Posterior vena cava (tissue), 2 donors: ENCODE data around the gene SWAP70. TPM values are rescaled to one million over a fixed set of nuclear protein-coding genes. Genes with fewer than 3 reads are reported as not detected.

Source experiments
- DNase-seq: peaks from one replicate; pipeline ENCODE4 v3.0.0-alpha.2; 2020; ENCODE audit warnings: low spot score
- intact Hi-C, 2 donors: fragments of 100-400 bp; cut with DNase I; formaldehyde crosslinking; loops; one replicate each; pipeline versions ENCODE4 v1.14.1 to v1.14.2; 2022 to 2023
- total RNA-seq, 2 donors: library from RNA; stranded (reverse); fragmentation: NEBNext Ultra II Directional; extraction: Animal tissue kit (Norgen Biotek cat#: 25700); gene quantifications; one replicate each; pipeline ENCODE4 v1.2.1, GENCODE V29; 2021
- donor health status: DM: yes; HTN: yes; CAD: no.
- donor health status: DM: yes; HTN: yes; CAD: no.

SWAP70 gene
- total RNA-seq, 2 donors from 2014 or later = 39.4 to 57.0 TPM

DNA sequence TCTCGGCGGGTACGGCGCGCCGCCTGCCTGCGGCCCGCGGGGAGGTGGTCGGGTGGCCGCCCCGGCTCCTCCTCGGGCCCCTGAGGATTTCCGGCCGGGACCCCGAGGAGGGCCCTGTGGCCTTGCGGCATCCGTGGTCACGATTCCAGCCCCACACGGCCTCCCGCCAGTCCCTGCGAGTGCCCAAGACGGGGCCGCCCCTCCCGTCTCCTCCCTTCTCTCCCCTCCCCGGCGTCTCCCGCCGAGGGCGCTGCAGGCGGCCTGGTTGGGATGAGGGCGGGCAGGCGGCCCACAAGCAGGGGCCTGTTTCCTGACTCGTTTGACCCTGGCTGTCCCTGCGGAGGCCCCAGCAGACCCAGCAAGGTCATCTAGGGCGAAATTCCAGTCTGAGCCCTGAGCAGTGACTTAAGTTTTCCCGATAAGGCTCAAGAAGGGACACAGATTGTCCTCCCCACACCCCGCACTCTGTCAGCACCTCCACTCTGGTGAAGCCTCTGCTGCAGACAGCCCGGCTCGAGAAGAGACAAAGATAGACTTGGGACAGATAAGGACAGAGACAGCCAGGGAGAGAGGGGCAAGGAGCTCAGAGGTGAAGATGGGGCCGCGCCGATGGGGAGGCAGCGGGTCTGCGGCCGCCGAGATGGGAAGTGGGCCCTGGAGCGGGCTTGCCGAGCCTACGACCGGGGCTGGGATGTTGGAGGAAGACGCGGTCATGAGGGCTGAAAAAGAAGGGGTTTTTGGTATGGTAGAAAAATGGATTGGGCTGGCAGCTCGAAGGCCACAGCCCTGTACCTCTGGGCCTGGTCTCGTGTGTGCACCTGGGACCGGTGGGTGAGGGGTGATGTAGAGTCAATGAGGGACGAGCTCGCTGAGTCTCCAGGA, 95.0 kb downstream of the SWAP70 start:
- peak; percentile 93 for DNase-seq
- intact Hi-C loops = loop anchor here (5.0 to 10.0 kb wide), 6 partner anchors 144 to 1836 kb away; partner anchors contain the start of gene ADM (in 1 of the 2)

DNA sequence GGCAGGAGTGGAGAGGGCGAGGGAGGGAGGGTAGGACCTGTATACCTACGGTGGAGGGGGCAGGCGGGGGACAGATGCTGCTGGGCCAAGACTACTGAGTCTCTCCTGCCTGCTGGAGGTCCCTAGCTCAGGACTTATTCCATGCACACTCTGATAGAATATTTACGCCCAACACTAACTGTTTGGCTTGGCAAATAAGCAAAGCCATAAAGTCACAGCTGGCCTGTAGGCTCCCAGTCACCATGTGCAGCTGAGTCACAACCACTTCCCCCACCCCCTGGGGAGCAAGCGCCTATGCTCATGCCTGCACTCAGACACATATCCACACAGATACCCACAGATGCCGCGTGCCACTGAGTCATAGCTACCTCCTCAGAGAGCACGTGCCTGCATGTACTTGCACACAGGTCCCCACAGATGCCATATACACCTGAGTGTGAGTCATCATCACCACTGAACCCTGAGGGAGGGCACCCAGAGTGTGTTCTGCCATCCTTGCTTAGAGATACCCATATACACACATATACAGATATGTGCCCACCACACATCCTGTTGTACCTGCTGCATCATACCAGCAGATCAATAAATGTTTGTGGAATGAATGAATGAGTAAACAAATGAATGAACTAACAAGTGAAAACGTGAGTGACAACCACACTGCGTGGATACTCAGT, 95.8 kb downstream of the SWAP70 start:
- intact Hi-C loops = loop anchor here (5.0 to 10.0 kb wide), 6 partner anchors 145 to 1835 kb away; partner anchors contain the start of gene ADM (in 1 of the 2)
- peak; percentile 96 for DNase-seq

DNA sequence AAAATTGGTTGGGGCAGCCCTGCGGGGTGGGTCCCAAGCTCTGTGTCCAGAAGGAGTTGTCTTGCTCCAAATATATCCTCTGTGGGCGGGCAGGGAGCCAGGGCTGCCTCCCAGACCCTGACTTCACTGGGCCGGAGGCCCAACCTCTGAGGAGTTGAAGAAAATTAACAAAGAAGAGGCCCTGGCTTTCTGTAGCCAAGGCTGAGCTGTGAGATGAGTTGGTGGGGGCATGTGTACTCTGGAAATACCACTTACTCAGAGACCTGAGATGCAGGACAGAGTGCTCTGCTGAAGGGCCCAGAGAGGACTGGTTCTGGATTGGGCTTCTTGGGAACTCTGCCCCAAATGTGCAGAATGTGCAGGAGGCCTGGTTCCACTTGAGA, 96.3 kb downstream of the SWAP70 start:
- intact Hi-C loops = no loop called here

GRCh38 chr11:9761441-9761945, 97.6 kb downstream of the SWAP70 start:
- intact Hi-C loops = no loop called here
- DNase-seq = no peak

More for the DNA sequence above, 96.3 kb downstream of the SWAP70 start:
- peak; percentile 97 for DNase-seq

DNA sequence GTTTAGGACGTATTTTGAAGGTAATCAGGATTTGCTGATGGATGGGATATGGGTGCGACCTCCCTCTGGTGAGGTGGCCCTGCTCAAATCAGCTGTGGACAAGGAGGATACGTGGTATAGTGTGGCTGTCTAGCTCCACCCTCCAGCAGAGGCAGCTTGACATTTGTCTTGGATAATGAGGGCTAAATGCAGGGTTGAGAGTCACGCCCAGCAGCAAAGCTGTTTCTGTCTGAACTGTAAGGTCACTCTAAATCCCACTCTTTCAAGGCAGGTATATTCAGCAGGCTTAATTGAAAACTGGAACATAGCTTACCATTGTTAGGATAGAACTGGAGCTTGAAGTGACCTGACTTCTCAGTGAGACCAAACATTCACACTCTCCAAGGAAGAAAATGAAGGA, 98.7 kb downstream of the SWAP70 start:
- DNase-seq = no peak
- intact Hi-C loops = no loop called here

DNA sequence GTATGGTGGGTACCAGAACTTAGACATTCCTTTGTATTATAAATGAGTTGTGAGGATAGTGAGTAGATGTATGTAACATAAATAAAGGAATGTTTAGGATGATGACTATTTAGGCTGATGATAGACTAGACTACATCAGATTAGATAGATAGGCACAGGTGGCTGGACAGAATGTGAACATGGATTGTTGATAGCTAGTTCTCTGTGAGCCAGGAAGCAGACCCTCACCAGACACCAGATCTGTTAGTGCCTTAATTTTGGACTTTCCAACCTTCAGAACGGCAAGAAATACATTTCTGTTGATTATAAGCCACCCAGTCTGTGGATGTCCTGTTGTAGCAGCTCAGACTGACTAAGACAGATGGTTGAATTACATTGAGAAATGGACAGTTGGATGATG, 99.4 kb downstream of the SWAP70 start:
- DNase-seq = no peak
- intact Hi-C loops = no loop called here

DNA sequence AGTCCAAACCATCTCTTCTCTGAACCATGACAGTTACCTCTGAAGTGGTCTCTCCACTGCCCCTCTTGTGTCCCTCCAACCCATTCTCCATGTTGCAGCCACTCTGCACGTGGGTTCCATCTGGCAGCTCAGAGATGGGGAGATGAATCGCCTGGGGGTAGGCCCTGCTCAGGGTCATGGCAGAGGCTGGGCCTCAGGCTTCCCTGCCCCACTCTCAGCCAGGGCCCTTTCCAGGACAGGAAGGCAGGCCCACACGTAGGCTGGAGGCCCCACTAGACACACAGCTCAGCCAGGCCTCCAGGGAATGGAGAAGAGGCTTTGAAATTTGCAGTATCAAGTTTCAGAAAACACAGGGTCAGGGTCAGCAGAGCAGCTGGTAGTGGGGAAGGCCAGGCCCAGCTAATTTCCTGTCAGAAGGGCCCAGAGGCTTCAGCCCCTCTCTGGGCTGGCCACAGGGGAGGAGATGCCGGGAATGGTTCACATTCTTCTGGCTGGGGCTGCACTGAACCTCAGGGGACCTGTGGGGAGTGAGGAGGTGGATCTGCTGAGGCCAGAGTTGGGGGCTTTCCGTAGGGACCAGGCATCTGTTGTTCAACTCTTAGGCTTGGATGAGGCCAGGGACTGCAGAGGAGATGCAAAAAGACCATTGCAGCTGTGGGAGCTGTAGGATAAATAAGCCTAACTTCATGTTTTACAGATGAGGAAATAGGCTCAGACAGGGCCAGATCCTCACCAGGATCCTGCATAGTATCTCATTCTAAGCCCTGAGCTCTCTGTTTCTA, 101.6 kb downstream of the SWAP70 start:
- no peak for DNase-seq
- intact Hi-C loops = no loop called here

DNA sequence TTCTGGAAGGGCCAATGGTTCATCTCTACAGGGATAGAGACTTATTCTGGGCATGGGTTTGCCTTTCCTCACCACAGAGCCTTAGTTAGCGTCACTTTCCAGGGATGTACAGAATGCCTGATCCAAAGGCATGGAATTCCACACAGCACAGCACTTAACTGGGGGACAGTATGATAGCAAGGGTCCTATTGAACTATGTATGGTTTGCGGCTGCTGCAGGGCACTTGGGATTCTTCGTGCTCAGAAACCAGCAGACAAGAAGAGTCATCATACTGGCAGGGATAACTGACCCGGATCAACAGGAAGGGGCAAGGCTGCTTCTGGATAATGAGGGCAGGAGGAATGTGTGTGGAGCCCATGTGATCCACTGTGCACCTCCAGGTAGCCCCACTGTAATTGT, 105.7 kb downstream of the SWAP70 start:
- intact Hi-C loops = no loop called here
- no peak for DNase-seq

GRCh38 chr11:9771071-9771511, 107.2 kb downstream of the SWAP70 start:
- no peak for DNase-seq
- intact Hi-C loops = no loop called here

DNA sequence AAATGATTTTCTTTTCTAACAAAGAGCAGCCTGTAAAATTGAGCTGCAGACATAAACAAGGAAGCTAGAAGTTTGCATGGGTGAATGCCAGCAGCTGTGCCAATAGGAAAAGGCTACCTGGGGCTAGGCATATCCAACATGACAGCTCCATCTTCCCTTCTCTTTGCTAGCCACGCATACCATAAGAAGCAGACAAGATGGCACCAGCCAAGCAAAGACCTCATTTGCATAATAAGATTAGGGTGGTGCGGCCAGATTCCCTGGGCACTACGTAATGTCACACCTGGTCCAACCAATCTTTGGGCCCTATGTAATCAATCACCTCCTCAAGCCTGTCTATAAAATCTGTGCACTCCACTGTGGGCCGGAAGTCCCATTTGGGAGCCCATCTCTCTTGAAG, 108.3 kb downstream of the SWAP70 start:
- no peak for DNase-seq
- intact Hi-C loops = no loop called here

GRCh38 chr11:9773524-9773923, 109.6 kb downstream of the SWAP70 start:
- DNase-seq = no peak
- intact Hi-C loops = no loop called here

GRCh38 chr11:9774109-9774508, 110.2 kb downstream of the SWAP70 start:
- no peak for DNase-seq
- intact Hi-C loops = no loop called here

DNA sequence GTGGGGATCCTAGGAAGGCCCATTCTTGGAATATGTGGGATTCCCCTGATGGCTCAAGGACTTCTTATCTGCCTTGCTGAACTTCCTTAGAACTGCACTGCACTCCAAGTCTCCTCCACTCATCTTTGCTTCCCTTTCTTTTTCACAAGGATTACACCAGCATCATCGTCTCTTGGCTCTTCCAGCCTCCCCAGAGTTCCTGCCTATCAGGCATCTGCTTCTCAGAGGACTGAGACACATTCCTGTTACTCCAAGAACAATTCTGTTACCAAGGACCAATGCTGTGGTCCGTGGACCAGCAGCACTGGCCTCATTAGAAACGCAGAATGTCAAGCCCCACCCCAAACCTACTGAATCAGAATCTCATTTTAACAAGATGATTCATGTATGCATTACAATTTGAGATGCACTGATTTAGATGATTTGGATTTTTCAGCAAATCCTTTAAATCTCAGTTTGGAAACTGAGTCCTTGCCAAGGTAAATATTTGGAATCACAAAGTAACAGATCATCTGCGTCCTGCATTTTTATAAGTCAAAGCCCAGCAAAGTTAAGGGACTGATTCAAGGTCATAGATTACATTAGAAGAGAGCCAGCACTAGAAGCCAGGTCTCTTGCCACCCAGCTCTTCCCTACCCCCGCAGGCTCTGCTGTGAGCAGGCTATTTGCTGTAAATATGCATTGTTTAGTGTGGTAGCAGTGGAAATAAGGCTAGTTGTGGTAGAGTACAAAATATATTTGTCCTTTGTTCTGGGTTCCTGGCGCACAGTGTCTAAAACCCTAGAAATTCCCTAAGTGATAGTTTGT, 110.9 kb downstream of the SWAP70 start:
- intact Hi-C loops = no loop called here

DNA sequence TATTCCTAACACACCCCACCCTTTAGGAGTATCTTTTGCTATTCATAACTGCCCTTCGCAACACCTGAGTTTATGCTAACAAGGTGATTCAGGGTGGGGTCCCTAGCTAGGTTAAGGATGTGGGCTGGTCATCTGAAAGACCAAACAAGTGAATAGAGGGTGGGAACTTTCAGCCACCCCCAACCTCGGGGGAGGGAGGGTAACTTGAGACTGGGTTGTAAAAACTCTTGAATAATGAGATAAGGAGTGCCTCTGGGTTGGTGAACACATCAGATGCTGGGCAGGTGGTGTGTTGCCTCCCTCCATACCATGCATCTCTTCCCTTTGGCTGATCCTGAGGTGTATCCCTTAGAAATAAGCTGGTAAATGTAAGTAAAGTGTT, 111.5 kb downstream of the SWAP70 start:
- intact Hi-C loops = no loop called here
- DNase-seq = no peak

More for the DNA sequence above, 110.9 kb downstream of the SWAP70 start:
- DNase-seq = no peak

DNA sequence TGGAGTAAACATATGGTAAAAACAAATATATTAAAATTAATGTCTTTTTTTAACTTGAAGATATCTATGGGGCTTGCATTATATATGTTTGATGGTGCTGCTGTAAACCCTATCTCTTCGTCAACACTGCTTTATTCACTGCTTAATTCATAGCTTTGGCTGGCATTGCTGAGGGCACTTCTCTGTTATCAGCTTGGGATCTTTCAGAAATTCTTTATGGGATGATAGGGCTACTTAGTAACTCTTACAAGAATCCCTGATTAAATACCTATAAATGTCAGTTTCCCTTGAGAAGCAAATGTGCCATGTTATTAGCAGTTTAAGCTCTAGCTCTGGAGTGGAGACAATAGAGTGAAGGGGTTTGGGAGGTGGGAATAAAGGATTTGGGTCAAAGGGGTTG, 112.3 kb downstream of the SWAP70 start:
- intact Hi-C loops = no loop called here
- no peak for DNase-seq

DNA sequence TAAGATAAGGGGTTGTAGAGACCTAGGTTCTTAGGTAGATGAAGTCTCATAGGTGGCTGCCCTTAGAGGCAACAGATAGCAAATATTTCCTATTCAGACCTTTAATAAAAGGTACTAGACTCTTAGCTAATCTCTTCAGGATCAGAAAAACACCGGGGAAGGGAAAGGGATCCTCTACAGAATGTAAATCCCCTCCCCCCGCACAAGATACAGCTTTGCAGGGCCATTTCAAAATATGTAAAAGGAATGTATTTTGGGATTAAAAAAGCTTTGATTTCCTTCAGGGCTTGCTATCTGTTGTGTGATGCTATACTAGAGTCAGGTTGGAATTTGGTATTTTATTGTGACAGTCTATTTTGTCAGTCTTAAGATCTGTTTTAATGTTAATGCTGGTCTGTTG, 113.2 kb downstream of the SWAP70 start:
- DNase-seq = no peak
- intact Hi-C loops = no loop called here

DNA sequence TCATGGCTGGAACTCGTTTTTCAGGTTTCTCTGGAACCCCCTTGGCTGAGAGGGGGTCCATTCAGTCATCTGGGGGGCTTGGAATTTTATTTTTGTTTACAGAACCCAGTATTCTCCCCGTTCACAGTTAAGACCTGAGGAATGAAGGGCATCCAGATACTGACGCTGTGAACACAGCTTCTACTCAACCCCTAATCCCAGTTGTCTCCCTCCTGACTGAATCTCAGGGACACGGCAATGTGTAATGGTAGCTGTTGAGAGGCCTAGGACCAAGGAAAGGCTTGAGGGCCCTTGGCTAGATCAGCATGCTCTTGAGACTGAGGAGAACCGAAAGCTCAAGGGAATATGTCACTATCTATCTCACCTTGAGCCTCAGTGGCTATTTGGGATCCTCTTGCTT, 113.6 kb downstream of the SWAP70 start:
- no peak for DNase-seq
- intact Hi-C loops = no loop called here

DNA sequence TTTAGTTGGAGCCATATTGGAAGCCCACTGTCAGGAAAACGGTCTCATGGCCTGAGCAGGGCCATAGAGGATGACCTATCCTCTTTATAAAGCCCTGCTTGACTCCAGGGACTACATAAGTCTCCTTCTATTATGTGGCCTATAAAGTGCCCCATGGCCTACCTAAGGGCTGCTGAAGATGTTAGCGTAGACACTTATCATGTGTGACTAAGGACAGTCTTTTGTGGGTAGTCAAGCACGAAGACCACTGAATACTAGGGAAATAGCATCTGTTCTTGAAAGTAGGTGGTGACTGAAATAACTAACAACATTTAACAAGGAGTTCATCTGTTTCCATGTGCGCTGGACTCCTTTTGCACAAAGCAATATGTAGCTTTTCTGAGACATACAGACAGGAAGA, 117.1 kb downstream of the SWAP70 start:
- intact Hi-C loops = no loop called here
- DNase-seq = no peak

DNA sequence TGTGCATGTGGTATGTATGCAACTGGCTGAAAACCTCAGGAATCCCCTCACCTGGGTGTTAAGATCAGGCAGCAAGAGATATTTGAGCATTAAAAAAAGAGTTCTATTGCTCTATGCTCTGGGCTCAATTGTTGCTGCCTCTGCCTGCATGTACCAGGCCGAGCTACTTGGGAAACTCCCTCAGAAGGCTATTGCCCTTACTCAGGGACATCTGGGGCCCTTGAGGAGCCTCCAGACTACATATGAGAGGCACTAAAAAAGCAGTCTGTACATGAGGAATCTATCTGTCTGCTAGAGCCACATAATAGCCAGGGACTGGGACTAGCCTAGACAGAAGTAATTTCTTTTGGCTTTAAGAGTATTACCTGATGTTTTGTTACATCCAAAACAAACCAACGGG, 120.1 kb downstream of the SWAP70 start:
- DNase-seq = no peak
- intact Hi-C loops = no loop called here
